Mesothelial cell of epicardium (in vitro differentiated cells): ENCODE results near the gene CRYGN. TPM values are rescaled to one million over a fixed set of nuclear protein-coding genes. Genes with fewer than 3 reads are reported as not detected.

Source experiments
- DNase-seq, 2 experiments: peaks; one replicate each; pipeline ENCODE4 v3.0.0; 2021; ENCODE audit warnings: low spot score in 2 of 2; ENCODE audit not compliant: unreplicated experiment in 2 of 2
- H3K27ac Mint-ChIP-seq: 2 replicates; pipeline ENCODE4 v1.8.0; 2021; ENCODE audit warnings: mixed read lengths
- H3K27me3 Mint-ChIP-seq: 2 replicates; pipeline ENCODE4 v1.8.0; 2021; ENCODE audit warnings: low read depth, mixed read lengths
- H3K36me3 Mint-ChIP-seq: 2 replicates; pipeline ENCODE4 v1.8.0; 2021; ENCODE audit warnings: mixed read lengths
- H3K4me1 Mint-ChIP-seq: 2 replicates; pipeline ENCODE4 v1.8.0; 2021; ENCODE audit warnings: mixed read lengths
- H3K4me3 Mint-ChIP-seq: 2 replicates; pipeline ENCODE4 v1.8.0; 2021; ENCODE audit warnings: mild to moderate bottlenecking, moderate library complexity, mixed read lengths
- H3K9me3 Mint-ChIP-seq: 2 replicates; pipeline ENCODE4 v1.8.0; 2021; ENCODE audit warnings: mixed read lengths
- CTCF ChIP-seq: fragments of 200-600 bp; sonication (generic); IDR thresholded peaks from one replicate; pipeline ENCODE4 v1.5.0; 2021; ENCODE audit warnings: antibody characterized with exemption; ENCODE audit not compliant: unreplicated experiment
- total RNA-seq: library from RNA; stranded (reverse); gene quantifications from 3 replicates; pipeline ENCODE4 v1.2.1, GENCODE V29; 2021

Gene CRYGN
- total RNA-seq, 1 donor from 2014 or later = 9.4 TPM

- peaks cover 46% of the 10 kb centered on the region for H3K36me3 Mint-ChIP-seq
- H3K9me3 Mint-ChIP-seq = no peaks in the 10 kb centered on the region
- H3K27ac Mint-ChIP-seq = no peak overlapping the region
- peaks cover 3% of the 10 kb centered on the region for H3K4me1 Mint-ChIP-seq
- DNase-seq = no peak
- no peaks in the 10 kb centered on the region for H3K27me3 Mint-ChIP-seq
- no peak overlapping the region for H3K4me3 Mint-ChIP-seq
- no peak for TF ChIP-seq CTCF
Measured at GRCh38 chr7:151472644-151473380, 32.9 kb upstream of the CRYGN start.

GRCh38 chr7:151470711-151471110 lies 30.8 kb upstream of the CRYGN start:
- no peak overlapping the region for H3K27ac Mint-ChIP-seq
- peaks cover 3% of the 10 kb centered on the region for H3K4me1 Mint-ChIP-seq
- H3K4me3 Mint-ChIP-seq = no peak overlapping the region
- no peak for DNase-seq
- H3K9me3 Mint-ChIP-seq = no peaks in the 10 kb centered on the region
- H3K27me3 Mint-ChIP-seq = no peaks in the 10 kb centered on the region
- H3K36me3 Mint-ChIP-seq = peaks cover 60% of the 10 kb centered on the region
- no peak for TF ChIP-seq CTCF

- no peak overlapping the region for H3K4me3 Mint-ChIP-seq
- peaks cover 3% of the 10 kb centered on the region for H3K4me1 Mint-ChIP-seq
- H3K9me3 Mint-ChIP-seq = peaks cover under 1% of the 10 kb centered on the region
- H3K27ac Mint-ChIP-seq = no peak overlapping the region
- DNase-seq = no peak
- TF ChIP-seq CTCF = no peak
- peaks cover 70% of the 10 kb centered on the region for H3K36me3 Mint-ChIP-seq
- H3K27me3 Mint-ChIP-seq = no peaks in the 10 kb centered on the region
Measured at GRCh38 chr7:151469281-151469680, 29.3 kb upstream of the CRYGN start.

- no peak overlapping the region for H3K4me3 Mint-ChIP-seq
- H3K27ac Mint-ChIP-seq = no peak overlapping the region
- no peaks in the 10 kb centered on the region for H3K27me3 Mint-ChIP-seq
- H3K4me1 Mint-ChIP-seq = peaks cover 3% of the 10 kb centered on the region
- peaks cover 7% of the 10 kb centered on the region for H3K9me3 Mint-ChIP-seq
- no peak for TF ChIP-seq CTCF
- no peak for DNase-seq
- H3K36me3 Mint-ChIP-seq = peaks cover 73% of the 10 kb centered on the region
Measured at GRCh38 chr7:151468217-151469018, 28.5 kb upstream of the CRYGN start.

GRCh38 chr7:151465169-151465568 lies 25.2 kb upstream of the CRYGN start:
- no peak overlapping the region for H3K4me3 Mint-ChIP-seq
- H3K27me3 Mint-ChIP-seq = no peaks in the 10 kb centered on the region
- H3K4me1 Mint-ChIP-seq = peaks cover 11% of the 10 kb centered on the region
- no peak for TF ChIP-seq CTCF
- H3K9me3 Mint-ChIP-seq = peaks cover 20% of the 10 kb centered on the region
- H3K36me3 Mint-ChIP-seq = peaks cover 68% of the 10 kb centered on the region
- no peak for DNase-seq
- peak overlapping the region; percentile 40 for H3K27ac Mint-ChIP-seq
